IPS DF 6.9 (cell line): ENCODE measurements around the gene C1orf167.

Source experiments
- DNase-seq: peaks from one replicate; pipeline ENCODE4 v3.0.0-alpha.2; 2013; ENCODE audit warnings: low read depth, low spot score
- H3K27ac ChIP-seq: one replicate; pipeline ENCODE4 v1.5.1; 2013; ENCODE audit warnings: low read length, control low read depth
- H3K27me3 ChIP-seq: 2 replicates; pipeline ENCODE4 v1.6.1; 2013; ENCODE audit warnings: mild to moderate bottlenecking, low read length; ENCODE audit not compliant: control insufficient read depth, insufficient read depth
- H3K36me3 ChIP-seq: 2 replicates; pipeline ENCODE4 v1.6.1; 2013; ENCODE audit warnings: low read length; ENCODE audit not compliant: control insufficient read depth, insufficient read depth
- H3K4me1 ChIP-seq: 2 replicates; pipeline ENCODE4 v1.6.1; 2013; ENCODE audit warnings: low read length; ENCODE audit not compliant: control insufficient read depth, insufficient read depth
- H3K4me3 ChIP-seq: 2 replicates; pipeline ENCODE4 v1.5.1; 2013; ENCODE audit warnings: mild to moderate bottlenecking, low read length
- H3K9me3 ChIP-seq: 2 replicates; pipeline ENCODE4 v1.6.1; 2013; ENCODE audit warnings: low read length, inconsistent platforms; ENCODE audit not compliant: control insufficient read depth, insufficient read depth
- WGBS: extraction: QIAGEN DNeasy Blood & Tissue Kit; methylation state at CpG from one replicate; pipeline ENCODE4 v1.1.7; 2013; ENCODE audit warnings: mixed read lengths, missing lambda C conversion rate; ENCODE audit not compliant: insufficient read length, insufficient coverage; 5-methylcytosine and 5-hydroxymethylcytosine counted together

The C1orf167 gene

DNA sequence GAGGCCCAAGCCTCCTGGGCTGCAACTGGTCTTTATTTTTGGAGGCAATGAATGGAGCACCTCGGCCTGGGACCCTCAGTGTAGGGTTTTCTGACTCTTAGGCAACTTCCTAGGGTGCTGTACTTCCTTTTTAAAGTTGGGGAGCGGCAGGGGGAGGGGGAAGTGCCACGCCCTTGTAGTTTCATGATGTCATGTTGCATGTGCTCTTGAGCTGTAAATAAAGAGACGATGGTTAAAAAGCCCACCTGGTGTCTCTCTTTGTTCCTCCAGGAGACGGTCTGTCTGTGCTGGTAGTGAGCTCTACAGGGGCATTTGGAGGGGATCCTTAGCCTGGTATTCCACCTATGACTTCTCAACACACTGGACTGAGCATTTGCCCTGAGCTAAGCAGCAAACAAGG, 36.4 kb upstream of the C1orf167 start:
- H3K4me3 ChIP-seq = no peak overlapping the region
- no peaks in the 10 kb centered on the region for H3K27me3 ChIP-seq
- H3K36me3 ChIP-seq = no peaks in the 10 kb centered on the region
- H3K9me3 ChIP-seq = no peaks in the 10 kb centered on the region
- no CpG with 5 or more reads among the region's 5 CpGs for WGBS
- DNase-seq = no peak
- H3K4me1 ChIP-seq = peaks cover 5% of the 10 kb centered on the region
- H3K27ac ChIP-seq = no peak overlapping the region

- Histone ChIP-seq H3K27ac (no peak overlapping the region), H3K9me3 (no peaks in the 10 kb centered on the region), H3K4me3 (no peak overlapping the region), H3K27me3 (no peaks in the 10 kb centered on the region), H3K4me1 (peaks cover 8% of the 10 kb centered on the region), H3K36me3 (no peaks in the 10 kb centered on the region)
- no CpG with 5 or more reads among the region's 4 CpGs for WGBS
- DNase-seq = no peak
Measured at GRCh38 chr1:11727119-11727518, 34.9 kb upstream of the C1orf167 start.

GRCh38 chr1:11728126-11728806, 33.7 kb upstream of the C1orf167 start:
- Histone ChIP-seq H3K27ac (no peak overlapping the region), H3K9me3 (no peaks in the 10 kb centered on the region), H3K36me3 (no peaks in the 10 kb centered on the region), H3K4me3 (no peak overlapping the region), H3K4me1 (peaks cover 8% of the 10 kb centered on the region), H3K27me3 (no peaks in the 10 kb centered on the region)
- no peak for DNase-seq
- WGBS = no CpG with 5 or more reads among the region's 4 CpGs

DNA sequence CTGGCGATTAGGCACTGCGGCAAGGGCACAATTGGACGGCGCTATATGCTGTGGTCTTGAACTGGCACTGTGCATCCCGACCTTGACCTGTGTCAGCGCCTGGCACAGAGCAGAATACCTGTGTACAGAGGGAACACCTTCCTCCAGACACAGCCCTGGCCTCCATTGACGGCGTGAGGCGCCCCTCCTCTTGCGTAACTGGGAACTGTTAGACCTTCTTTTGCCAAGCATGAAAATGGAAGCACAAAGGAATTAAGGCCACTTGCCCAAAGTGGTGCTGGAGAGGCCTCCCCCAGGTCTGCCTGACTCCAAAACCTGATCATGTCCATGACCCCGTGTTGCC, 32.9 kb upstream of the C1orf167 start:
- Histone ChIP-seq H3K36me3 (no peaks in the 10 kb centered on the region), H3K4me1 (peaks cover 8% of the 10 kb centered on the region), H3K27me3 (no peaks in the 10 kb centered on the region), H3K4me3 (no peak overlapping the region), H3K9me3 (no peaks in the 10 kb centered on the region), H3K27ac (no peak overlapping the region)
- DNase-seq = no peak
- WGBS = no CpG with 5 or more reads among the region's 11 CpGs

GRCh38 chr1:11729498-11730428, 32.2 kb upstream of the C1orf167 start:
- no CpG with 5 or more reads among the region's 26 CpGs for WGBS
- Histone ChIP-seq H3K4me3 (no peak overlapping the region), H3K4me1 (peaks cover 8% of the 10 kb centered on the region), H3K9me3 (no peaks in the 10 kb centered on the region), H3K36me3 (no peaks in the 10 kb centered on the region), H3K27ac (no peak overlapping the region), H3K27me3 (no peaks in the 10 kb centered on the region)
- no peak for DNase-seq

DNA sequence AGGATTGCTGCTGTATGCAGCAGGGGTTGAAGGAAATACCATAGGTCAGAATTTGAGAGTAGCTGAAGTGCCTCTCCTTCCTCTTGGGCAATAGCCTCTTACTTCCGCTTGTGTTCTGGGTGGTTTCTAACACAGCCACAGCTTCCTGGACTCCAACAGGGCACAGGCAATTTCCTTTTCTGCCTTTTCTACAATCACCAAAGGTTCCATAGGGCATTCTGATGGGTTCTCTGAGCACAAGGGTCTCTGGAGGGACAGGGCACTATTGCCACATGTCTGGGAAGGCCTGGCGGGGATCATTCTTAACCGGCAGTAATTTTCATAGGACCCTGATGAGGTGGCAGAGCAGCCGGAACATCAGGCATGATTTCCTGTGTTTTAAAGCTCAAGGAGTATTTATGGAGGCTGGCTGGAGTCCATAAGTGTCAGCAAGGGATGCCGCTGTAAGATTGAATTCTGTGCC, 31.5 kb upstream of the C1orf167 start:
- no peak overlapping the region for H3K4me3 ChIP-seq
- peaks cover 8% of the 10 kb centered on the region for H3K4me1 ChIP-seq
- H3K9me3 ChIP-seq = no peaks in the 10 kb centered on the region
- no peaks in the 10 kb centered on the region for H3K27me3 ChIP-seq
- whole genome bisulfite sequencing = no CpG with 5 or more reads among the region's 5 CpGs
- no peak for DNase-seq
- no peak overlapping the region for H3K27ac ChIP-seq
- no peaks in the 10 kb centered on the region for H3K36me3 ChIP-seq

- H3K4me1 ChIP-seq = peaks cover 8% of the 10 kb centered on the region
- no peaks in the 10 kb centered on the region for H3K27me3 ChIP-seq
- H3K9me3 ChIP-seq = no peaks in the 10 kb centered on the region
- no peak overlapping the region for H3K27ac ChIP-seq
- no peak overlapping the region for H3K4me3 ChIP-seq
- H3K36me3 ChIP-seq = no peaks in the 10 kb centered on the region
- no peak for DNase-seq
- WGBS = no CpG with 5 or more reads among the region's 17 CpGs
Measured at GRCh38 chr1:11731691-11732283, 30.2 kb upstream of the C1orf167 start.

GRCh38 chr1:11733306-11733705, 28.7 kb upstream of the C1orf167 start:
- H3K9me3 ChIP-seq = no peaks in the 10 kb centered on the region
- no peak for DNase-seq
- H3K27me3 ChIP-seq = no peaks in the 10 kb centered on the region
- H3K36me3 ChIP-seq = no peaks in the 10 kb centered on the region
- no CpG with 5 or more reads among the region's 3 CpGs for WGBS
- H3K4me1 ChIP-seq = peaks cover 8% of the 10 kb centered on the region
- H3K27ac ChIP-seq = no peak overlapping the region
- no peak overlapping the region for H3K4me3 ChIP-seq

DNA sequence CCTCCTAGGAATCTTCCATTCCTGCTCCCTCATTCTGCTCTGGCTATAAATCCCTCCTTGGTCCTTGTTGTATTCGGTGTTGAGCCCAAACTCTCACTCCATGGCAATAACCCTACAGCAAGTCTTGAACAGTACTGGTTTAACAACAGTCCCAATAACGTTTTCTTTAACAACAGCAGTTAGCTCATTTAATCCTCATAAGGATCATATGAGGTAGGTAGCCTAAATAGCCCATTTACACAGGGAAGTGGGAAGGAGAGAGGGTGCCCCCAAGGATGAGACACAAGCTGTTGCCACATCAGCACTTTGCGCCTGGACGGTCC, 26.5 kb upstream of the C1orf167 start:
- Histone ChIP-seq H3K36me3 (no peaks in the 10 kb centered on the region), H3K27ac (no peak overlapping the region), H3K9me3 (no peaks in the 10 kb centered on the region), H3K27me3 (no peaks in the 10 kb centered on the region), H3K4me3 (no peak overlapping the region; the same call in 1 of the 2 replicates), H3K4me1 (peaks cover 3% of the 10 kb centered on the region; the same call in 1 of the 2 replicates)
- DNase-seq = no peak
- no CpG with 5 or more reads among the region's 4 CpGs for WGBS

DNA sequence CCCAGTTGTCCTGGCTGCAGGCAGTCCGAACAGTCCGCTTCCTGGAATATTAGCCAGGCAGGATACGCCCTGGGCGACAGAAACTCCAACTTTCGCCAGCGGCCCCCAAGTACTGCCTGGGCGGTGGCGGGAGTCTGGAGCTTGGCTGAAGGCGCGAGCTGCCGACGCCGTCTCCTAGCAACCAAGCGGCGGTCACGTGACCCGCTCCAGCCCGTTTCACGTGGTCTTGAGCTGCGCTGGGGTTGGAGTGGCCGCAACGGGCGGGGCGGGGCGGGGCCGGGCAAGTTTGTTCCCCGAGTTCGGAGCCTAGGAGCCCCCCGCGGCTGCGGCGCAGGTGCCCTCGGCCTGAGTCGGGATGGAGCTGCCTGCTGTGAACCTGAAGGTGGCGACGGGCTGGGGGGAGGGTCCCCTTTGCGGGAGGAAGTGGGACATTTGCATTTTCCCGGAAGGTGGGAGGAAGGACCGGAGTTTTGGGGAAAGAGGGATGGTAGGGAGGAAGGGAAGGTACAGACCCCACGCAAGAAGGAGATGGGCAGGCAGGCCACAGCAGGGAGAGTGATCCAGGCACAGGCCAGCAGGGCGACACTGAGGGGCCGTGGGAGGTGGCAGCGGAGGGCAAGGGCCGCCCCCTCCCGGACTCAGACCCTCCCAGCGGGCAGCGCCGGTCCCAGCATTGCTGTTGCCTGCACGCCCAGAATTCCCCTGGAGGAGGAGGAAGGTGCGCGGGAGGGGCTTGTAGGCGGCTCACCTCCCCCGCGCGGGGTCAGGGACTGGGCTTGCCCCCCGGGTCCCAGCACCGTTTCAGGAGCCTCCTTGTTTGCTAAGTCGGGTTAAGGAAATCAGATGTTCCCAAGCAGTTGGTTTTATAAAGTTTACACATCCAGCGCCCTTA, 25.9 kb upstream of the C1orf167 start, which contains the start of gene AGTRAP:
Gene AGTRAP, plus strand, starts transcription at position 283 of the 892 bp plus-strand sequence. Its CDS starts 73 bp downstream, at position 356.
- H3K27ac ChIP-seq = no peak within 1 kb of the TSS
- no peaks in the 10 kb centered on the region for H3K36me3 ChIP-seq
- no peaks in the 10 kb centered on the region for H3K9me3 ChIP-seq
- no peaks in the 10 kb centered on the region for H3K27me3 ChIP-seq
- H3K4me1 ChIP-seq = peaks cover 3% of the 10 kb centered on the region; the same call in 1 of the 2 replicates
- peak; percentile 92 for DNase-seq
- H3K4me3 ChIP-seq = peak within 1 kb of the TSS; percentile 81
- no CpG with 5 or more reads among the region's 59 CpGs for WGBS
